Ishikawa (cell line): ENCODE data around the gene KEL.

Source experiments
- CEBPB ChIP-seq: IDR thresholded peaks from 2 replicates; pipeline ENCODE4 v1.6.1; 2012
- CREB1 ChIP-seq: IDR thresholded peaks from 2 replicates; pipeline ENCODE4 v1.6.1; 2012; ENCODE audit warnings: low read depth
- EGR1 ChIP-seq: IDR thresholded peaks from 2 replicates; pipeline ENCODE4 v1.6.1; 2012
- EP300 ChIP-seq: IDR thresholded peaks from 2 replicates; pipeline ENCODE4 v1.6.1; 2012; ENCODE audit warnings: borderline replicate concordance
- FOXM1 ChIP-seq: IDR thresholded peaks from 2 replicates; pipeline ENCODE4 v1.6.1; 2012; ENCODE audit warnings: low read depth, borderline replicate concordance
- MAX ChIP-seq: IDR thresholded peaks from 2 replicates; pipeline ENCODE4 v1.6.1; 2012
- NFIC ChIP-seq: IDR thresholded peaks from 2 replicates; pipeline ENCODE4 v1.6.1; 2012
- RAD21 ChIP-seq: IDR thresholded peaks from 2 replicates; pipeline ENCODE4 v1.6.1; 2012; ENCODE audit warnings: low read depth
- TAF1 ChIP-seq: IDR thresholded peaks from 2 replicates; pipeline ENCODE4 v1.6.1; 2012; ENCODE audit warnings: low read depth, mild to moderate bottlenecking
- TCF12 ChIP-seq: IDR thresholded peaks from 2 replicates; pipeline ENCODE4 v1.6.1; 2012; ENCODE audit warnings: low read depth
- TEAD4 ChIP-seq: IDR thresholded peaks from 2 replicates; pipeline ENCODE4 v1.6.1; 2012
- USF1 ChIP-seq: IDR thresholded peaks from 2 replicates; pipeline ENCODE4 v1.6.1; 2012
- YY1 ChIP-seq: IDR thresholded peaks from 2 replicates; pipeline ENCODE4 v1.6.1; 2012; ENCODE audit warnings: low read depth
- ZBTB7A ChIP-seq: IDR thresholded peaks from 2 replicates; pipeline ENCODE4 v1.6.1; 2012; ENCODE audit warnings: low read depth
- TF ChIP-seq, protein P1 (sequence below): IDR thresholded peaks from 2 replicates; pipeline ENCODE4 v1.6.1; 2012; ENCODE audit warnings: low read depth, mild to moderate bottlenecking

The KEL gene

DNA sequence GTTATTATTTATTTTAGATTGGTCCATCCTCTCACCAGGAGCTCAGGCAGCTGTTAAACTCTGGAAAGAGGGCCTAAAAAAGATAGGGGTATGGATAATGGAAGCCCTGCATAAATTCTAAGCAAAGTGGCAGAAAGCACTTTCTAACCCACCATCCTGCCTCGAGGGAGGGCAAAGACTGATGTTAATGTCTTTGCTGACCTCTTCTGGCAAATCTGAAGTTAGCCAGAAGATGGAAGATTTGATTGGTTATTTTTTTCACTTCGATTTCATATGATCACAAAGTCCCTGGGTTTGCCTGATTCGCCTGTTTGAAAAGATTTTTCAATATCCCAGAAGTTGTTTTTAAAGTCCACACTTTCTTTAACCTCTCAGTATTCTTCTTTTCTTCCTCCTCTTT, 39.9 kb upstream of the KEL start:
- TF ChIP-seq YY1 (no peak), TCF12 (no peak), RAD21 (peak; percentile 33; the same call in 1 of the 2 replicates)

DNA sequence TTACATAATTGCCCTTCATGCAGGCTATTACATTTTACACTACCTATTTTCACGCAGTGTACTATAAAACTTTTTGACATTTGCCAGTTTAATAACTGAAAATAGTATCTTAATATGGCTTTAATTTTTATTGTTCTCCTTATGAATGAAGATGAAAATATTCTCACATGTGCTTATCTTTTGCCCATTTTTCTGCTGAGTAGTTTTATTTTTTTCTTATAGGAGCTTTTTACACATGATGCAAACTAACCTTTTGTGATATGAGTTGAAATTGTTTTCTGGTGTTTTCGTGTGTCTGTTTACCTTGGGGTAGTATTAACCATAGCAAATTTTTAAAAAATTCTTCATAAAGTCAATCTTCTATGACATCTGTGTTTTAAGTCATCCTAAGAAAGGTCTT, 38.5 kb upstream of the KEL start:
- no peak for TF ChIP-seq TEAD4
- no peak for TF ChIP-seq CREB1
- no peak for TF ChIP-seq MAX
- TF ChIP-seq EGR1: no peak
- no peak for TF ChIP-seq CEBPB
- no peak for TF ChIP-seq FOXM1
- TF ChIP-seq YY1: no peak
- no peak for TF ChIP-seq ZBTB7A
- TF ChIP-seq NFIC: no peak
- TF ChIP-seq USF1: no peak
- TF ChIP-seq, protein P1, sequence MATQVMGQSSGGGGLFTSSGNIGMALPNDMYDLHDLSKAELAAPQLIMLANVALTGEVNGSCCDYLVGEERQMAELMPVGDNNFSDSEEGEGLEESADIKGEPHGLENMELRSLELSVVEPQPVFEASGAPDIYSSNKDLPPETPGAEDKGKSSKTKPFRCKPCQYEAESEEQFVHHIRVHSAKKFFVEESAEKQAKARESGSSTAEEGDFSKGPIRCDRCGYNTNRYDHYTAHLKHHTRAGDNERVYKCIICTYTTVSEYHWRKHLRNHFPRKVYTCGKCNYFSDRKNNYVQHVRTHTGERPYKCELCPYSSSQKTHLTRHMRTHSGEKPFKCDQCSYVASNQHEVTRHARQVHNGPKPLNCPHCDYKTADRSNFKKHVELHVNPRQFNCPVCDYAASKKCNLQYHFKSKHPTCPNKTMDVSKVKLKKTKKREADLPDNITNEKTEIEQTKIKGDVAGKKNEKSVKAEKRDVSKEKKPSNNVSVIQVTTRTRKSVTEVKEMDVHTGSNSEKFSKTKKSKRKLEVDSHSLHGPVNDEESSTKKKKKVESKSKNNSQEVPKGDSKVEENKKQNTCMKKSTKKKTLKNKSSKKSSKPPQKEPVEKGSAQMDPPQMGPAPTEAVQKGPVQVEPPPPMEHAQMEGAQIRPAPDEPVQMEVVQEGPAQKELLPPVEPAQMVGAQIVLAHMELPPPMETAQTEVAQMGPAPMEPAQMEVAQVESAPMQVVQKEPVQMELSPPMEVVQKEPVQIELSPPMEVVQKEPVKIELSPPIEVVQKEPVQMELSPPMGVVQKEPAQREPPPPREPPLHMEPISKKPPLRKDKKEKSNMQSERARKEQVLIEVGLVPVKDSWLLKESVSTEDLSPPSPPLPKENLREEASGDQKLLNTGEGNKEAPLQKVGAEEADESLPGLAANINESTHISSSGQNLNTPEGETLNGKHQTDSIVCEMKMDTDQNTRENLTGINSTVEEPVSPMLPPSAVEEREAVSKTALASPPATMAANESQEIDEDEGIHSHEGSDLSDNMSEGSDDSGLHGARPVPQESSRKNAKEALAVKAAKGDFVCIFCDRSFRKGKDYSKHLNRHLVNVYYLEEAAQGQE: no peak
- no peak for TF ChIP-seq EP300
- no peak for TF ChIP-seq TAF1
- TF ChIP-seq RAD21: no peak
- no peak for TF ChIP-seq TCF12

- TF ChIP-seq CEBPB (no peak), YY1 (no peak), NFIC (no peak), EP300 (no peak), USF1 (no peak), CREB1 (no peak), TCF12 (no peak), FOXM1 (no peak), EGR1 (no peak)
- TF ChIP-seq, protein P1: no peak
Observed at GRCh38 chr7:142999793-143000192, 37.6 kb upstream of the KEL start.

GRCh38 chr7:142998966-142999365, 36.8 kb upstream of the KEL start:
- TF ChIP-seq TEAD4: no peak
- TF ChIP-seq CEBPB: no peak
- no peak for TF ChIP-seq EGR1
- no peak for TF ChIP-seq YY1
- no peak for TF ChIP-seq NFIC
- no peak for TF ChIP-seq RAD21
- no peak for TF ChIP-seq TCF12
- TF ChIP-seq EP300: no peak
- no peak for TF ChIP-seq MAX
- TF ChIP-seq USF1: no peak
- TF ChIP-seq, protein P1: no peak
- no peak for TF ChIP-seq ZBTB7A
- no peak for TF ChIP-seq CREB1
- TF ChIP-seq TAF1: no peak
- TF ChIP-seq FOXM1: no peak
